ENCODE measurements around the gene SNX8.

Gene SNX8

GRCh38 chr7:2259480-2259879, 54.8 kb downstream of the SNX8 start:
- no peak for DNase-seq

- DNase-seq: no peak
Measured at GRCh38 chr7:2258661-2259365, 55.4 kb downstream of the SNX8 start.

- no peak for DNase-seq
Measured at GRCh38 chr7:2257651-2258050, 56.6 kb downstream of the SNX8 start.

- no peak for DNase-seq
Measured at GRCh38 chr7:2257046-2257551, 57.1 kb downstream of the SNX8 start.

GRCh38 chr7:2256306-2257045, 57.8 kb downstream of the SNX8 start:
- DNase-seq: no peak

- no peak for DNase-seq
Measured at GRCh38 chr7:2255145-2256139, 58.8 kb downstream of the SNX8 start.

- DNase-seq: no peak
Measured at GRCh38 chr7:2254429-2255144, 59.7 kb downstream of the SNX8 start.

- no peak for DNase-seq
Measured at GRCh38 chr7:2253525-2254244, 60.6 kb downstream of the SNX8 start.

GRCh38 chr7:2253021-2253420, 61.2 kb downstream of the SNX8 start:
- no peak for DNase-seq

GRCh38 chr7:2251841-2252771, 62.1 kb downstream of the SNX8 start:
- DNase-seq: no peak

GRCh38 chr7:2251381-2251780, 62.9 kb downstream of the SNX8 start:
- no peak for DNase-seq

- DNase-seq: no peak
Measured at GRCh38 chr7:2249744-2250323, 64.4 kb downstream of the SNX8 start.

GRCh38 chr7:2248984-2249694, 65.1 kb downstream of the SNX8 start:
- no peak for DNase-seq

- no peak for DNase-seq
Measured at GRCh38 chr7:2247141-2247995, 66.9 kb downstream of the SNX8 start.

GRCh38 chr7:2245883-2246675, 68.2 kb downstream of the SNX8 start:
- no peak for DNase-seq

GRCh38 chr7:2244404-2244995, 69.7 kb downstream of the SNX8 start:
- DNase-seq: no peak

GRCh38 chr7:2243458-2243857, 70.8 kb downstream of the SNX8 start:
- DNase-seq: no peak

Data from activated effector memory CD4-positive, alpha-beta T cell treated with anti-CD3 and anti-CD28 coated beads, Interleukin-2, amount 50 U/mL, for 16 hours (primary cell).